Activated T-cell treated with anti-CD3 and anti-CD28 coated beads, Interleukin-2, amount 50 U/mL, for 48 hours (primary cell): ENCODE data around the gene TRERF1.
"Not testable (repeated sequence)": the region's sequence is repeated elsewhere in the genome, so short reads cannot be mapped to it uniquely, and the experiment has no call there.

ENCODE experiments used
- DNase-seq, 2 experiments: peaks; one replicate each; pipeline ENCODE4 v3.0.0-alpha.2; 2020

Gene TRERF1, protein sequence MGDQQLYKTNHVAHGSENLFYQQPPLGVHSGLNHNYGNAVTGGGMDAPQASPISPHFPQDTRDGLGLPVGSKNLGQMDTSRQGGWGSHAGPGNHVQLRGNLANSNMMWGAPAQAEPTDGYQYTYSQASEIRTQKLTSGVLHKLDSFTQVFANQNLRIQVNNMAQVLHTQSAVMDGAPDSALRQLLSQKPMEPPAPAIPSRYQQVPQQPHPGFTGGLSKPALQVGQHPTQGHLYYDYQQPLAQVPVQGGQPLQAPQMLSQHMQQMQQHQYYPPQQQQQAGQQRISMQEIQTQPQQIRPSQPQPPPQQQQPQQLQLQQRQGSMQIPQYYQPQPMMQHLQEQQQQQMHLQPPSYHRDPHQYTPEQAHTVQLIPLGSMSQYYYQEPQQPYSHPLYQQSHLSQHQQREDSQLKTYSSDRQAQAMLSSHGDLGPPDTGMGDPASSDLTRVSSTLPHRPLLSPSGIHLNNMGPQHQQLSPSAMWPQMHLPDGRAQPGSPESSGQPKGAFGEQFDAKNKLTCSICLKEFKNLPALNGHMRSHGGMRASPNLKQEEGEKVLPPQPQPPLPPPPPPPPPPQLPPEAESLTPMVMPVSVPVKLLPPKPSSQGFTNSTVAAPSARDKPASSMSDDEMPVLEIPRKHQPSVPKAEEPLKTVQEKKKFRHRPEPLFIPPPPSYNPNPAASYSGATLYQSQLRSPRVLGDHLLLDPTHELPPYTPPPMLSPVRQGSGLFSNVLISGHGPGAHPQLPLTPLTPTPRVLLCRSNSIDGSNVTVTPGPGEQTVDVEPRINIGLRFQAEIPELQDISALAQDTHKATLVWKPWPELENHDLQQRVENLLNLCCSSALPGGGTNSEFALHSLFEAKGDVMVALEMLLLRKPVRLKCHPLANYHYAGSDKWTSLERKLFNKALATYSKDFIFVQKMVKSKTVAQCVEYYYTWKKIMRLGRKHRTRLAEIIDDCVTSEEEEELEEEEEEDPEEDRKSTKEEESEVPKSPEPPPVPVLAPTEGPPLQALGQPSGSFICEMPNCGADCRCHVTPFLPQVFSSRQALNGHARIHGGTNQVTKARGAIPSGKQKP (N-terminal part only)

DNA sequence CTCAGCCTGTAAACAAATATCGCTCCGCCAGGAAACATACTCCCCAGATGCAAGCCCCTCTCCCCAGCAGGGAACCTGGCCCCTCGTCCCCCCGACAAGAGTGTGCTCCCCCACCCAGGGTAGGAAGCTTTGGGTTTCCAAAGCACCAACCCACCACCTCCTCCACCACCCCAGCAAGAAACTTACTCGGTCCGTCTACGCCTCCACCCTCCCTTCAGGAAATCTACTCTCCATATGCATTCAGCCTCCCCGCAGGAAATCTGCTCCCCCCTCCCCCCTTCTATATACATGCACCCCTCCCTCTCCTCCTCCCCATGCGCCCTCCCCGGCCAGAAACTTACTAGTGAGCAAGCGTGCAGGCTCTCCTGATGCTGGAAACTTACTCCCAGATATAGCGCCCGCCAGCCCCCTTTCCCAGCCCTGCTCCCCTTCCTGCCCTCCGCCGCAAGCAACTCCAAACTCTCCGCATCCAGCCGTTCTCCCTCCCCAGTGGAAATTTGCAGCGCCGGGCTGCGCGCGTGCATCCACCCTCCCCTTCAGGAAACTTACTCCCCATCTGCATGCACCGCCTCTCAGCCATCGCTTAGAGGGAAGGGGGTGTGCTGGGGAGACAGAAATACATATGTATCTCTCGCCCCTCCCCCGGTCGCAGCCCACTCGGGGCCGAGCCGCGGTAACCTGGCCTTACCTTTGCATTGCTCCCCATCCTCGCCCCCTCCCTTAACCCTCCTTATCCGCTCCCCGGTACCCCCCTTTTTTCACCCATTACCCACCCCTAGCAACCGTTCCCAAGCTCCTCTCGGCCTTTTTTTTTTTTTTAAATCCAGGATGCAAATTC is at the start of gene TRERF1:
Gene TRERF1, minus strand, starts transcription at position 594 of the 838 bp plus-strand sequence. CDS start 182,336 bp downstream, outside the sequence.
- peak; percentile 65 to 69 for DNase-seq

DNA sequence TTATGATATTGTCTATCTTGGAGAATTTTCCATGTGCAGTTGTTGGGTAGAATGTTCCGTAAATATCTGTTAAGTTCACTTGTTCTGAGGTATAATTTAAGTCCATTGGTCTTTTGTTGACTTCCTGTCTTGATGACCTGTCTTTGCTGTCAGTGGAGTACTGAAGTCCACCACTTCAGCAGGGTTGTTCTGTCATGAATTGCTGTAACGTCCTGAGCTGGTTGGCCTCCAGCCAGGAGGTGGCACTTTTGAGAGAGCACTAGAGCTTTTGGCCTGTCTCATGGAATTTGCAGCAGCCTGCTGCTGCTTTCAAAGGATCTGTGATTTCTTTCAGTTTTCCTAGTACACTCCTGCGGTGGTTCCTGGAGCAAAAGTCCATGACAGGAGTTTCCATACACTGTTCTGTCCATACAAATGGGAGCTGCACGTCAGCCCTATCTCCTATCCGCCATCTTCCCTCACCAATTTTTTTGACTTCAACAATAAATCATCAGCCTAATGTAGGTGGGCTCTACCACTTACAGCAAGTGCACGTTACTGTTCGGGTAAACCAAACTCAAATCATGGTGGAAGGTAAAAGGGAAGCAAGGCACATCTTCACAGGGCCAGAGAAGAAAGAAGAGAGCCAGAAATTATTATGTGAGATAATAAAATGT is 46.9 kb upstream of the TRERF1 start:
- no peak for DNase-seq

DNA sequence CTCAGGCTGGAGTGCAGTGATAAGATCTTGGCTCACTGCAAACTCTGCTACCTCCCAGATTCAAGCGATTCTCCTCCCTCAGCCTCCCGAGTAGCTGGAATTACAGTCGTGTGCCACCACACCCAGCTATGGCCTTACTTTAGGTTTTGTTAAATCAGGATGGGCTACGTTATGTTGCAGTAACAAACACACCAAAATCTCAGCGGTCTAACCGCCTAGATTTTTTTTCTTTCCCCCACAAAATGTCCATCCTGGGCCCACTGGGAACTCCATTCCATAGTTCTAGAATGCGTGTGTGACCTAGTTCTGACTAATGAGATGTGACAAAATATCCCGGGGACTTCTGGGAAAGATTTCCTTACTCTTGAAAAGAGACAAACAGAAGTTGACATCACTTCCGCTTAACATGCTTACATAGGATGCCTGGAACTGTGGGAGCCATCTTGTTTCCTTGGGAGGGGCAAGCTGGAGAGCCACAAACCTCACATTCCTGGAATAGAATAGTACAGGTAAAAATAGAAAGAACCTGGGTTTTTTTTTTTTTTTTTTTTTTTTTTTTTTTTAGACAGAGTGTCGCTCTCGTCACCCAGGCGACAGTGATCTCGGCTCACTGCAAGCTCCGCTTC is 42.3 kb upstream of the TRERF1 start:
- DNase-seq, result no peak

DNA sequence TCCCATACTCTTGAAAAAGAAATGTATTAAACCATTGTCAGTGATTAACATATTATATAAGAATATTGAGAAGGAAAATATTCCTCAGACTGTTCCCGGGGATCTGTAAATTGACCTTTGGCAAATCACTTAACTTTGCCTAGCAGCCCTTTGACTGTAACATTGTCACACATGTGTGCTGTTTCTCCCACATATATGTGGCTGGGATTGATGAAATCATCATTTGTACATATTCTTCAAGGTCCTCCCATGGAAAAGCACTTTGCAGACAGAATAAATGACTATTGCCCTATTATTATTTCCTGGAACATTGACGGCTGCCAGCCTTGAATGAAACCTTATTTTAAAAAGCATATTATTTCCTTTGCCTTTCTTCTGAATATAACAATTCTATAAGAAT is 36.4 kb upstream of the TRERF1 start:
- DNase-seq, result no peak

DNA sequence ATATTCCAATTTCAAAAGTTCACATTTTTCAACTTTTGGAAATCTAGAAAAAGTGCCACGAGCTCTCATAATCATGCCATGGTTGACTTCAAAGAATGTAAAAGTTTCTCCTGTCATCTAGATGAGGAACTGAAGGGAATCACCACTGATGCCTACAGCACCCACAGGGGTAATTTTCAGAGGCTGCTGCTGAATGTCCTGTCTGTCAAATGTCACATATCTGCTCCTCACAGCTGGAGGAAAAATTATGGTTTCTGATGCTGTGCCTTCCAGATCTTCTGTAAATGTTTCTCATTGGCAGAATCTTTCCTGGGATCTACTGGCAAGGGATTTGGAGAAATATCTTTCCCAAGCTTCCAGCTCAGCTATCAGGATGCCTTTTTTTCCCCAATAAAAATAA is 32.5 kb upstream of the TRERF1 start:
- DNase-seq, result no peak

DNA sequence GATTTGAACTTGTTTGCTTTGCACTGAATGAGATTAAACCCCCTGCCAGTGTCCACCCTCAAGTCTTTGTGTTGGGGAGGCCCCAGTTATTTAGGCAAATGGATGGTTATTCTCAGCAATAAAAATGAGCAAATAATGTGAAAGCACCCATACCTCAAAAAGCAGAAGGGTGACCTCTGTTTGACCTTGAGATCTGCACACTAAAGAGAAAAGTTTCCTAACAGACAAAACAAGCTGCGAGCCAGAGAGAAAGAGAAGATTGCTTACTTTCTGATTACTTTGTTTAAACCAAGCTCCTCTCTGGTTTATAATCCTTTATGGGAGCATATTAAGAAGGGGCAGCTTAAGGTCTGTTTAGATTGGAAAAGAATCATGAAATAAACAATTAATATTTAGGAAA is 30.4 kb upstream of the TRERF1 start:
- no peak for DNase-seq

DNA sequence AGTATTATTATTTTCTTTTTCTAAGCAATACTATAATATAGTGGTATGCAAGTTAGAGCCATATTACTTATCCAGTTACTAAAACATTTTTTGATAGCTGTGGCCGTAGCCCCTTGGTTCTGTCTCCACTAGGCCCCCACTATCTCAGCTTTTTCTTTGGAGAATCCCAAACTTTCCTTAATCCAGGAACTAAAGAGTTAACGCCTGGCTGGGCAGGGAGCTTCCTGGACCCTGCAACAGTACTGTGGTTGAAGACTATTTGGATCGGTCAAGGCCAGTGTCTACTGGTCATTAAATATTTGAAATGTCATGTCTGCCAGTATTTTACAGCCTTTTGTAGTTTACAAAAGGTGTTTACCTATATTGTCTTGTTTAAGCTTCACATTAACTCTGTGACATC is 20.0 kb upstream of the TRERF1 start:
- DNase-seq, result no peak

DNA sequence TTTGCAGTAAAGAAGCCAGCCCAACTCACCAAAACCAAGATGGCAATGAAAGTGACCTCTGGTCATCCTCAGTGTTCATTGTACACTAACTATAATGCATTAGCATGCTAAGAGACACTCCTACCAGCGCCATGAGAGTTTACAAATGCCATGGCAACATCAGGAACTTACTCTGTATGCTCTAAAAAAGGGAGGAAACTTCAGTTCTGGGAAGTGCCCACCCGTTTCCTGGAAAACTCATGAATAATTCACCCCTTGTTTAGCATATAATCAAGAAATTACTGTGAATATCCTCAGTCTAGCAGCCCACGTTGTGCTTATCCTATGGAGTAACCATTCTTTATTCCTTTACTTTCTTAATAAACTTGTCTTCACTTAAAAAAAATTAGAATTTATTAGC is 19.4 kb upstream of the TRERF1 start:
- no peak for DNase-seq

DNA sequence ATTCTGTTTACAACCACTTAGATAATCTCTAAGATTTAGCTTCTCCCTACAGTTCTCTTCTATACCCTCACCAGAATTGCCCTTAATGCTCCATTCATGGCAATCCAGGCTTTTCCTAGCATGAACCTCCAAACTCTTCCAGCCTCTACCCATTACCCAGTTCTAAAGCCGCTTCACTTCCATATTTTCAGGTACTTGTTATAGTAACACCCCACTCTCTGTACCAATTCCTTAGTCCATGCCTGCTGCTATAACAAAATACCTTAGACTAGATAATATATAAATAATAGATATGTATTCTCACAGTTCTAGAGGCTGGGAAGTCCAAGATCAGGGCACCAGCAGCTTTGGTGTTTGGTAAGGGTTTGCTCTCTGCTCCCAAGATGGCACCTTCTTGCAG is 16.5 kb upstream of the TRERF1 start:
- DNase-seq, result no peak

DNA sequence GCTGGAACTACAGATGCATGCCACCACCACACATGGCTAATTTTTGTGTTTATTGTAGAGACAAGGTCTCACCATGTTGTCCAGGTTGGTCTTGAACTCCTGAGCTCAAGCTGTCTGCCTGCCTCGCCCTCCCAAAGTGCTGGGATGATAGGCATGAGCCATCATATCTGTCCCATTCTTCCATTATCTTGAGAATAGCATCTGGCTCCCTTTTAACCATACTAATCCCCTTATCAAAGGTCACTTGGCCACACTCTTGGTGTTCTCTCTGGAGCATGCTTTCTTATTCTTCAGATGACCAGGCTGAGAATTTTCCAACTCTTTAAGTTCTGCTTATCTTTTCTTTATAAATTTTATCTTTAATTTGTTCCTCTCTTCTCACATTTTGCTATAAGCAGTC is 15.9 kb upstream of the TRERF1 start:
- DNase-seq, result no peak

DNA sequence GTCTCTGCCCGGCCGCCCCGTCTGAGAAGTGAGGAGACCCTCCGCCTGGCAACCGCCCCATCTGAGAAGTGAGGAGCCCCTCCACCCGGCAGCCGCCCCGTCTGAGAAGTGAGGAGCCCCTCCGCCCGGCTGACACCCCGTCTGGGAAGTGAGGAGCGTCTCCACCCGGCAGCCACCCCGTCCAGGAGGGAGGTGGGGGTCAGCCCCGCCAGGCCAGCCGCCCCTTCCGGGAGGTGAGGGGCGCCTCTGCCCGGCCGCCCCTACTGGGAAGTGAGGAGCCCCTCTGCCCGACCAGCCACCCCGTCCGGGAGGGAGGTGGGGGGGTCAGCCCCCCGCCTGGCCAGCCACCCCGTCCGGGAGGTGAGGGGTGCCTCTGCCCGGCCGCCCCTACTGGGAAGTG is 14.7 kb upstream of the TRERF1 start:
- DNase-seq, result not testable (repeated sequence)

DNA sequence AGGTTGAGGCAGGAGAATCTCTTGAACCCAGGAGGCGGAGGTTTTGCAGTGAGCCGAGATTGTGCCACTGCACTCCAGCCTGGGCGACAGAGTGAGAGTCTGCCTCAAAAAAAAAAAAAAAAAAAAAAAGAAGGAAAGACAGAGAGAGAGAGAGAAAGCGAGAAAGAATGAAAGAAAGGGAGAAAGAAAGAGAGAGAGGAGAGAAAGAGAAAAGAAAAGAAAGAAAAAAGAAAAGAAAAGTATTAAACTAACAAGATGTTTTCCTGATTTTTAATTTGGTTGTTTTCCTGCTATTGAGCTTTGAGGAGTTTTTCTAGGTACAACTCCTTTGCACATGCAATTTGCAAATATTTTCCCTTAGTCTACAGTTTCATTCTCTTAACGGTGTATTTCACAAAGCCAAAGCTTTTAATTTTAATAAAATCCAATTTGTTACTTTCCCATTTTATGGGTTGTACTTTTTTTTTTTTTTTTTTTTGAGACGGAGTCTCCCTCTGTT is 10.8 kb upstream of the TRERF1 start:
- DNase-seq, result no peak

DNA sequence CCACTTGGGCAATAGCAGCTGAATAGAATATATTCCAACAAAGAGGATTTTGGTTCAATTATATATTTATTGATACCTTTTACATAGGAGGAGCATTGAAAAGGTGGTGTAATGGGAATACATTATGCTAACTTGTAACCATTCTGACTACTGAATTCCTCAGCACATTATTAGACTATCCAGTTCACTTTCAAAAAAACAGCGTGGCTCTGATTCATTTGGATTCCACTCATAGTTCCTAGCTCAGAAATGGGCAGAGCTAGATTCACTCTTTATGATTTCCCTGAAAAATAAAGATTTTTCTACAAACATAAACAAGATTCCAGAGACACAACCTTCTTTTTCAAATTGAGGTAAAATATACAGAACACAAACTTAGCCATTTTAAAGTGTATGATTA is 9.2 kb upstream of the TRERF1 start:
- no peak for DNase-seq

DNA sequence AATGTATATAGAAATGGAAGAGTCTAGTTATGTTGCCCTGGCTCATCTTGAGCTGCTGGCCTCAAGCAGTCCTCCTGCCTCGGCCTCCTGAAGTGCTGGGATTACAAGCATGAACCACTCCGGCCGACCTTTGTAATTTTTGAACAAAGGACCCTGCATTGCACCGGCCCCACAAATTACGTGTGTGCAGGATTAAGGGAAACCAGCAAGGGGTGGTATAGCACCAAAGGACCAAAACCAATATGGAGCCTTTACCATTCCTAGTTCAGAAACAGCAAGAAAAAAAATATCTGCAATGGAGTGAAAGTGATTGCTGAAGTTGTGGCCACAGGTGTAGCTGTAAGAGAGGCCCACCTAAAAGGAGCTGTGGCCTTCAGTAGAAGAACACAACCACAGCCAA is 8.2 kb upstream of the TRERF1 start:
- no peak for DNase-seq

DNA sequence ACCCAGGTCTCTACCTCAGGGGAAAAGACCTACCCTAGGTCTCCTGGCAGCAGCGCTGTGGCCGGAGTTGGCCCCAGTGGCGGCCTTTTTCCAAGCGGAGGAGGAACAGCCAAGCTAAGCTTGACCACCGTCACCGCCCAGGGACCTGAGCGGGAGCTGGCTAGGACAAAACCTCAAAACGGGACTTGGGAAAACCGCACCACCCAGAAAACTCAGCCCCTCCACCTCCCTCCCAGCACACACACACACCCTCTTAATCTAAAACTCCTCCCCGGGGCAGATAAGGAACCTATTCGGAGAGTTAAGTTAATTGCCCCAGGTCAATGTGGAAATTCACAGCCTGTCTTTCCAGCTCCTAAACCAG is 2.7 kb upstream of the TRERF1 start:
- DNase-seq, result no peak

DNA sequence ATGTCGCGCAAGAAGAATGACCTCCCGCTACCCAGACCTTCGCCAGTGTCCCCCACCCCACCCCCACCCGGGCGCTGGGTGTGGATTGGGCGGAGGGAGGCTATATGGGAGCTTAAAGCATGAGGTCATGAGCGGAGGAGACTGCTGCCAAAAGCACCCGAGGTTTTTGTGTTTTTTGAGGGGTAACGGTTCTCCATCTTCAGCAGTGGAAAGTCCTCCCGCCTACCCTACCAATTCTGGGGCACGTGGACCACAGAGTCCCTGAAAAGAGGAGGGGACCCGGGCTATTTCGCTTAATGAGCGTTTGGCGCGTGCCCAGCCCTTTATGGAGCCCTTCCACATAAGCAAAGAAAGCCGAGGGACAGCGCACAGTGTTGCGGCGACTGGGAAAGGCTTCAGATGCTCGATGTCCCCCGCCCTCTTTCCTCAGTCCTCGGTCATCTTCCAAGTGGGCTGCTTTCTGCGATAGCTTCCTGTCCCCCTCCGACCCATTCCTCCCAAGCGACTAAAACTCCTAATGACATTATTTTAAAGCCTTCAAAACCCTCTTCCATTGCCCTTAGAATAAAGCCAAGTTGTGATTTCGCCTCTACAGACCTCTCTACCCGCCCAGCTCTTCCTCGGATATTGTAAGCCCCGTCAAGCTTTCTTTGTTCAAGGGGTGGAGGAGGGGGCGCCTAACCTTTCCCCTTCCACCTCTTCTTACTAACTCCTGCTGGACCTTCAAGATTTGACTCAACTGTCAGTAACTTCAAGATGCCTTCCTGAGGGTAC is 2.1 kb upstream of the TRERF1 start:
- peak in 1 of 2 experiments; percentile 40 for DNase-seq

DNA sequence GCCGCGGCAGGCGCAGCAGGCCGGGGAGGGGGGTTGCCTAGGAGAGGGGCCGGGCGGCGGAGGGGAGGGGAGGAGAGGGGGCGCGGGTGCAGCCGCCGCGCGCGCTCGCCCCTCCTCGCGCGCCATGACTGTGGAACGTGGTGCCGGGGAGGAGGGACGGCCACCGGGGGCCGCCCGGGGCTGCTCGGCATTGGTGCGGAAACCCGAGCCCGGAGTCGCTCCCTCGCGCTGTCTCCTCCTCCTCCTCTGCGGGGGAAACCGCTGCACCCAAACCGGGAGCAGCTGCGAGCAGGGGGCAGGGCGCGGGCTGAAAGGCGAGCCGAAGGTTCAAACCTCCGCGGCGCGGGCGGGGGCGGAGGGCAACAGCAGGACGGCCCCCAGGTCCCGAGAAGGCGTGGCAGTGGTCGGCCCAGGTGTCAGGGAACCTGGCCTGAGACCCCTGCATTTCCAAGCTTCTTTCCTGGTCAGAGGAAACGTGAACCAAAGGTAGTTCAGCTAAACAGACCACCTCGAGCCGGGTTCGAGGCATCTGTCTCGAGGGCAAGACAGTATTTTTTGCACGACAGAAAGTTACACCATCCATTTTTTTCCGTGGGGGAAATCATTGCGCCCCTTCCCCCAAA is 1.4 kb upstream of the TRERF1 start:
- DNase-seq, result peak; percentile 79 to 86

DNA sequence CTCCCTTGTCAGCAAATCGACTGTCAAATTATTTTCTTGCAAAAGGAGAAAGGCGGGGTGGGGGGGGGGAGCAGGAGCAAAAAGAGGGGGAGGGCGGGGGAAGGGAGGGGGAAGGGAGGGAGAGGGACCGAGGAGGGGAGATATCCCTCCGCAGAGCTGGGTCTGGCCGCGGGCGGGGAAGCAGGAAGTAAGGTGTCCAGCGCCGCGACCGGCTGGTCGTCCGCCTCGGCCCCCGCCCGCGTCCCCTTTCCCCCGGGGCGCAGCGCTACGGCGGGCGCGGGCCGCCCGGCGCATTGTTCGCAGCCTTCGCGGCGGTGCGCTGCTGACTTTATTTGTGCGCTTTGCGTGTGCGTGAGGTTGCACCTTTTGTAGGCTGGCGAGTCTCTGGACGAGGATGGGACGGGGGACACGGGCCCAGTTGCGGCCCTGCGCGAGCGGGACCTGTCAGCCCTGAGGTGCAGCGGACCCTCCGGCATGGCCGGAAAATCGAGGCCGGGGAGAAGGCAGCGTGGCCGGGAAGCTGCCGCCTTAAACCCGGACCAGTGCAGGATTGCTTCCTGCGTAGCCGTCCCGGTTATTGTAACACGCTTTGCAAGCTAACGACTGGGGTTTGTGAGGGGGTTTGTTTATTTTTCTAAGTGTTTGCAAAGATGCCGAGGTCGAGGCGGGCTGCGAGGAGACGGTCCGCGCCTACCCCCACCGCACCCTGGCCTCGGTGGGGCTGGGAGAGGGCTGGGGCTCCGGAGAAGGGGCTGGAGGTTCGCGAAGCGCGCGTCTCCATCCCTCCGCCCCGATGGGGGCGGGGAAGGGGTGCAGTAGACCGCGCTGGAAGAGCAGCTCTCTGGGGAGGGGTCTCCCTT is 675 bp upstream of the TRERF1 start:
- peak; percentile 76 to 78 for DNase-seq
